GM12873 (cell line): ENCODE results near the gene RETN.

ENCODE experiments used
- TF ChIP-seq, protein P1 (sequence below): IDR thresholded peaks from 2 replicates; pipeline ENCODE4 v1.5.1; 2012; ENCODE audit warnings: low read depth, mild to moderate bottlenecking, moderate library complexity, low read length, control low read depth; ENCODE audit not compliant: insufficient read depth; ENCODE audit errors: missing control alignments

RETN gene

GRCh38 chr19:7655581-7655980, 13.3 kb upstream of the RETN start:
- TF ChIP-seq, protein P1, sequence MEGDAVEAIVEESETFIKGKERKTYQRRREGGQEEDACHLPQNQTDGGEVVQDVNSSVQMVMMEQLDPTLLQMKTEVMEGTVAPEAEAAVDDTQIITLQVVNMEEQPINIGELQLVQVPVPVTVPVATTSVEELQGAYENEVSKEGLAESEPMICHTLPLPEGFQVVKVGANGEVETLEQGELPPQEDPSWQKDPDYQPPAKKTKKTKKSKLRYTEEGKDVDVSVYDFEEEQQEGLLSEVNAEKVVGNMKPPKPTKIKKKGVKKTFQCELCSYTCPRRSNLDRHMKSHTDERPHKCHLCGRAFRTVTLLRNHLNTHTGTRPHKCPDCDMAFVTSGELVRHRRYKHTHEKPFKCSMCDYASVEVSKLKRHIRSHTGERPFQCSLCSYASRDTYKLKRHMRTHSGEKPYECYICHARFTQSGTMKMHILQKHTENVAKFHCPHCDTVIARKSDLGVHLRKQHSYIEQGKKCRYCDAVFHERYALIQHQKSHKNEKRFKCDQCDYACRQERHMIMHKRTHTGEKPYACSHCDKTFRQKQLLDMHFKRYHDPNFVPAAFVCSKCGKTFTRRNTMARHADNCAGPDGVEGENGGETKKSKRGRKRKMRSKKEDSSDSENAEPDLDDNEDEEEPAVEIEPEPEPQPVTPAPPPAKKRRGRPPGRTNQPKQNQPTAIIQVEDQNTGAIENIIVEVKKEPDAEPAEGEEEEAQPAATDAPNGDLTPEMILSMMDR, result no peak

- TF ChIP-seq, protein P1, result no peak
These were observed 11.6 kb upstream of the RETN start for GRCh38 chr19:7657131-7657751.

- TF ChIP-seq, protein P1, result no peak
These were observed 10.6 kb upstream of the RETN start for GRCh38 chr19:7658219-7658686.

DNA sequence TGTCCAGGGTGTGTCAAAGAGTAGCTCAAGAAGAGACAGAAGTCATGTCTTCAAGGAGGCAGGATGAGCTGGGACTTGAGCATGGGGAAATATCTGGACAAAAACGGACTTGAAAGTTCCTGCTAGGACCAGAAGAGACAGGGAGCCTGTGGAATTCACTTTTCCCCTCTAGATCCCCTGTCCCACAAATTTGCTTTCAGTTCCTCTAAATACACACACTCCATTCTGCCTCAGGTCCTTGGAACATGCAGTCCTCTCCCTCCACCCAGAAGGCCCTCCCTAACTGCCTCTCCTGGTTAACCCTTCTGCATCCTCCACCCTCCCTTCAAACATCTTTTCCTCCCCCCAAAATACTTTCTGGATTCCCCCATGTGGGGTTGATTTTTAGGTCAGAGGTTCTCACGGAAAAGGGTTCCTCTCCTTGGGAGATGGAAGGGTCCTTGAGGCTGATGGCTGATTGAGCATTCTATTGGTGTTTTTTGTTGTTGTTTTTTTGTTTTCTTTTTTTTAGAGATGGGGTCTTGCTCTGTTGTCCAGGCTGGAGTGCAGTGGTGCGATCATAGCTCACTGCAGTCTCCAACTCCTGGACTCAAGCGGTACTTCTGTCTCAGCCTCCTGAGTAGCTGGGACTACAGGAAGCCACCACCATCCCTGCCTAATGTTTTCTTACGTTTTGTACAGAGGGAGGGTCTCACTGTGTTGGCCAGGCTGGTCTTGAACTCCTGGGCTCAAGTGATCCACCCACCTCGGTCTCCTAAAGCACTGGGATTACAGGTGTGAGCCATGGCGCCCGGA, 6.9 kb upstream of the RETN start:
- TF ChIP-seq, protein P1, result no peak

DNA sequence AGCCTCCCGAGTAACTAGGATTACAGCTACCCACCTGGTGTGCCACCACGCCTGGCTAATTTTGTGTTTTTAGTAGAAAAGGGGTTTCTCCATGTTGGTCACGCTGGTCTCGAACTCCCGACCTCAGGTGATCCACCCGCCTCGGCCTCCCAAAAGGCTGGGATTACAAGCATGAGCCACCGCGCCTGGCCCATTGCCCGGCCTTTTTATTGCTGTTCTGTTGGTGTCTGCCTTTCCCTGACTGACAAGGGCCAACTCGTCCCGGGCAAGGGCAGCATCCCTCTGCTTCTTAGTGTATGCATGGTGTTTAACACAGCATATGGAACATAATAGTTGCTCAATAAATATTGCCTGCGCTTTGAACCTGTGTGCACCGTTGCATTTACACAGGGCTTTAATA, 6.2 kb upstream of the RETN start:
- TF ChIP-seq, protein P1, result no peak

- TF ChIP-seq, protein P1, result no peak
These were observed 5.1 kb upstream of the RETN start for GRCh38 chr19:7663706-7664105.

GRCh38 chr19:7665076-7665475, 3.8 kb upstream of the RETN start:
- TF ChIP-seq, protein P1, result no peak
